C1 segment of cervical spinal cord (tissue), 14 donors: ENCODE measurements around the gene AKR7A2.
"Not testable (repeated sequence)": the region's sequence is repeated elsewhere in the genome, so short reads cannot be mapped to it uniquely, and the experiment has no call there.

Source experiments
- DNase-seq, 14 donors: peaks; one replicate each; lab custom pipeline; 2025; lab: John Stamatoyannopoulos, UW

AKR7A2 gene

GRCh38 chr1:19307794-19308508 lies 4.0 kb downstream of the AKR7A2 start:
- no peak for DNase-seq

GRCh38 chr1:19306941-19307340 lies 5.0 kb downstream of the AKR7A2 start:
- DNase-seq = no peak

GRCh38 chr1:19305880-19306279 lies 6.1 kb downstream of the AKR7A2 start:
- no peak for DNase-seq

GRCh38 chr1:19304081-19304480 lies 7.9 kb downstream of the AKR7A2 start:
- peak in 1 of 14 donors; percentile 22 for DNase-seq

GRCh38 chr1:19300211-19300610 lies 11.7 kb downstream of the AKR7A2 start:
- DNase-seq = no peak

GRCh38 chr1:19294638-19295037 lies 17.3 kb downstream of the AKR7A2 start:
- no peak for DNase-seq

- no peak for DNase-seq
These were observed 22.7 kb downstream of the AKR7A2 start for GRCh38 chr1:19289244-19289643.

- DNase-seq = peak in 7 of 14 donors; percentile 27 to 71 (median 38)
These were observed 23.4 kb downstream of the AKR7A2 start, which contains the start of gene AKR7A3 for GRCh38 chr1:19288324-19289241. Gene AKR7A3, minus strand, starts transcription at chr1:19288770. Its CDS starts 61 bp downstream, at chr1:19288709.

- peak in 1 of 14 donors; percentile 62 for DNase-seq
These were observed 24.3 kb downstream of the AKR7A2 start for GRCh38 chr1:19287436-19288185.

- DNase-seq = not testable (repeated sequence)
These were observed 26.1 kb downstream of the AKR7A2 start for GRCh38 chr1:19285807-19286206.

GRCh38 chr1:19285366-19285765 lies 26.6 kb downstream of the AKR7A2 start:
- not testable (repeated sequence) for DNase-seq

GRCh38 chr1:19284881-19285280 lies 27.1 kb downstream of the AKR7A2 start:
- no peak for DNase-seq

- no peak for DNase-seq
These were observed 28.1 kb downstream of the AKR7A2 start for GRCh38 chr1:19283891-19284290.

GRCh38 chr1:19274636-19275035 lies 37.3 kb downstream of the AKR7A2 start:
- DNase-seq = no peak

GRCh38 chr1:19273844-19274531 lies 38.0 kb downstream of the AKR7A2 start:
- DNase-seq = not testable (repeated sequence)

GRCh38 chr1:19273106-19273843 lies 38.7 kb downstream of the AKR7A2 start:
- DNase-seq = no peak

GRCh38 chr1:19272064-19272463 lies 39.9 kb downstream of the AKR7A2 start:
- DNase-seq = no peak

GRCh38 chr1:19270343-19270730 lies 41.6 kb downstream of the AKR7A2 start:
- not testable (repeated sequence) for DNase-seq

GRCh38 chr1:19269427-19270342 lies 42.3 kb downstream of the AKR7A2 start:
- DNase-seq = not testable (repeated sequence)
